ENCODE results near the gene RNF157.
A peak's percentile ranks its signal among the peaks of the same experiment; 100 is the strongest.

RNF157 gene

GRCh38 chr17:76278268-76278908 is 38.1 kb upstream of the RNF157 start:
- no peak overlapping the region for H3K18ac ChIP-seq (ENCODE audit: low read length)

GRCh38 chr17:76277300-76278267 is 37.3 kb upstream of the RNF157 start:
- Histone ChIP-seq H3K4me1 (ENCODE audit: control insufficient read depth, low read depth, low read length) (no peaks in the 10 kb centered on the region), H4K8ac (ENCODE audit: low read depth, low read length) (no peak overlapping the region), H3K79me2 (ENCODE audit: control insufficient read depth, insufficient read depth, low read length) (no peaks in the 10 kb centered on the region), H3K27ac (ENCODE audit: low read depth, low read length) (no peak overlapping the region), H3K4ac (ENCODE audit: low read depth, low read length) (no peak overlapping the region), H3K18ac (ENCODE audit: low read length) (no peak overlapping the region), H2BK15ac (replicated peaks; ENCODE audit: low read depth) (no peak overlapping the region), H3K56ac (ENCODE audit: low read length) (peak overlapping the region; percentile 30), H3K4me2 (ENCODE audit: low read length) (no peak overlapping the region), H3K23ac (ENCODE audit: low read length) (no peak overlapping the region), H2AK5ac (ENCODE audit: low read length) (no peak overlapping the region), H3K79me1 (ENCODE audit: low read length) (no peaks in the 10 kb centered on the region), H3K27me3 (ENCODE audit: insufficient read depth, low read length, poor library complexity) (no peaks in the 10 kb centered on the region), H3K9ac (ENCODE audit: low read length) (no peak overlapping the region), H2BK5ac (ENCODE audit: low read length) (no peak overlapping the region), H3K4me3 (ENCODE audit: low read length) (no peak overlapping the region), H3K36me3 (ENCODE audit: control insufficient read depth, insufficient read depth, low read length) (no peaks in the 10 kb centered on the region), H4K5ac (ENCODE audit: low read length) (no peak overlapping the region), H2BK120ac (ENCODE audit: low read depth, low read length) (no peak overlapping the region)
- 100% methylated on average over 5 of the region's 31 CpGs for WGBS (ENCODE audit: extremely low coverage, insufficient coverage, low lambda C conversion rate)
- no peak for DNase-seq

More at GRCh38 chr17:76278268-76278908, 38.1 kb upstream of the RNF157 start:
- Histone ChIP-seq H2AK5ac (ENCODE audit: low read length) (no peak overlapping the region), H3K27ac (ENCODE audit: low read depth, low read length) (no peak overlapping the region), H3K4me3 (ENCODE audit: low read length) (no peak overlapping the region), H2BK5ac (ENCODE audit: low read length) (no peak overlapping the region), H3K4me1 (ENCODE audit: control insufficient read depth, low read depth, low read length) (no peaks in the 10 kb centered on the region), H2BK15ac (replicated peaks; ENCODE audit: low read depth) (no peak overlapping the region), H2BK120ac (ENCODE audit: low read depth, low read length) (no peak overlapping the region), H3K9ac (ENCODE audit: low read length) (no peak overlapping the region), H3K56ac (ENCODE audit: low read length) (no peak overlapping the region), H3K79me1 (ENCODE audit: low read length) (no peaks in the 10 kb centered on the region), H3K79me2 (ENCODE audit: control insufficient read depth, insufficient read depth, low read length) (no peaks in the 10 kb centered on the region), H3K27me3 (ENCODE audit: insufficient read depth, low read length, poor library complexity) (no peaks in the 10 kb centered on the region), H3K36me3 (ENCODE audit: control insufficient read depth, insufficient read depth, low read length) (no peaks in the 10 kb centered on the region), H3K4me2 (ENCODE audit: low read length) (no peak overlapping the region), H3K4ac (ENCODE audit: low read depth, low read length) (no peak overlapping the region), H4K8ac (ENCODE audit: low read depth, low read length) (no peak overlapping the region), H3K23ac (ENCODE audit: low read length) (no peak overlapping the region), H4K5ac (ENCODE audit: low read length) (no peak overlapping the region)
- no CpG with 5 or more reads among the region's 19 CpGs for WGBS (ENCODE audit: extremely low coverage, insufficient coverage, low lambda C conversion rate)
- DNase-seq, result no peak

- Histone ChIP-seq H2AK5ac (ENCODE audit: low read length) (no peak overlapping the region), H3K23ac (ENCODE audit: low read length) (no peak overlapping the region)
Measured at GRCh38 chr17:76276461-76277299, 36.4 kb upstream of the RNF157 start.

DNA sequence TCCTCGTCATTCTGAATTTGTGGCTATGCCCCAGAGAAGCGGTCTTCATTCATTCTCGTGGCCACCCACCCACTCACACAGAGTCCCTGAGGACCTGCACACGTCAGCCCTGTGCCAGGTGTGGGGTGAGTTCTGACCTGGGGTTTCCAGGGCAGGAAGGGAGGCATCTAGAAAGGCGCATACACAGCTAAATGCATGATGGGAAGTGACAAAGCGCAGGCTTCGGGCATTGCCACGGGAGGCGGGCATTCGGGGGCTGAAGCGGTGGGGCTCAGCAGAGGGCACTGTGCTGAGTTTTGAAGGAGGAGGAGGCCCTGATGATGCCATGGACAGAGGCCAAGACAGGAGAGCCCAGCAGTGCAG is 35.8 kb upstream of the RNF157 start:
- Histone ChIP-seq H2BK5ac (ENCODE audit: low read length) (no peak overlapping the region), H2BK15ac (replicated peaks; ENCODE audit: low read depth) (no peak overlapping the region)
- WGBS (ENCODE audit: extremely low coverage, insufficient coverage, low lambda C conversion rate), result no CpG with 5 or more reads among the region's 11 CpGs

More at GRCh38 chr17:76276461-76277299, 36.4 kb upstream of the RNF157 start:
- Histone ChIP-seq H3K36me3 (ENCODE audit: control insufficient read depth, insufficient read depth, low read length) (no peaks in the 10 kb centered on the region), H3K4me1 (ENCODE audit: control insufficient read depth, low read depth, low read length) (no peaks in the 10 kb centered on the region), H3K4ac (ENCODE audit: low read depth, low read length) (no peak overlapping the region), H3K9ac (ENCODE audit: low read length) (no peak overlapping the region), H4K5ac (ENCODE audit: low read length) (no peak overlapping the region), H3K4me3 (ENCODE audit: low read length) (no peak overlapping the region), H3K79me1 (ENCODE audit: low read length) (no peaks in the 10 kb centered on the region), H3K18ac (ENCODE audit: low read length) (no peak overlapping the region), H3K27ac (ENCODE audit: low read depth, low read length) (no peak overlapping the region), H3K27me3 (ENCODE audit: insufficient read depth, low read length, poor library complexity) (no peaks in the 10 kb centered on the region), H2BK5ac (ENCODE audit: low read length) (no peak overlapping the region), H3K4me2 (ENCODE audit: low read length) (no peak overlapping the region), H2BK120ac (ENCODE audit: low read depth, low read length) (no peak overlapping the region), H4K8ac (ENCODE audit: low read depth, low read length) (no peak overlapping the region), H3K56ac (ENCODE audit: low read length) (peak overlapping the region; percentile 30), H3K79me2 (ENCODE audit: control insufficient read depth, insufficient read depth, low read length) (no peaks in the 10 kb centered on the region), H2BK15ac (replicated peaks; ENCODE audit: low read depth) (no peak overlapping the region)
- WGBS (ENCODE audit: extremely low coverage, insufficient coverage, low lambda C conversion rate), result no CpG with 5 or more reads among the region's 19 CpGs
- peak; percentile 79 for DNase-seq

DNA sequence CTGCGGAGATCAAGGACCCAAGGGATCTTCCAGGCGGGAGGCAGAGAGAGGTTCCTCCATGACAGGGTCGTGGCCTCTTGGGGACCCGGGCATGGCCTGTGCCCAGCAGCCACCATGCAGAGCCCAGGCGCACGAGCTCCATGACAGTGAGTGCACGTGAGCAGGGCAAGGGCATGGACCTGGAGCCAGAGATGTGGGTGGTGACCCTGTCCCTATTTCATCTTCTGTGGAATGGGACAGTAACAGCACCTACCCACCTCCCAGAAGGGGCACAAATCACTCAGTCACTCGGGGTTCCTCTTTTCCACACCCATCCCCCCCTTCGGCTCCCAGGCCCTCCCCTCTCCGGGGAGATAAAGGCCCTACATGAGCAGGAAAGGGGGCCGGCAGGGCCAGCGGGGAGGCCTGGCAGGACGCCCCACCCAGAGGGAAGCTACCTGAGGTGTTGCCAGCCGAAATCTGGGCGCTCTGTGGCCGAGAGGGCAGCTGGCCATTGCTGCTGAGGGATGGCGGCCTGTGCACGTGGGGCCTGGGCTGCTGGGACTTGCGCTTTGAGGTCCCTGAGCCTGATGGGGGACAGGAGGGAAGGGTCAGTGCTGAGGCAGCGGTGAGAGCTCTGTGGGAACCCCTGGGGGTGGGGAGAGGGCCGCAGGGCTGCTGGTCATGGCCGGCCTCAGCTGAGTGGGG is 35.2 kb upstream of the RNF157 start:
- Histone ChIP-seq H4K5ac (ENCODE audit: low read length) (no peak overlapping the region), H3K4ac (ENCODE audit: low read depth, low read length) (no peak overlapping the region), H3K4me2 (ENCODE audit: low read length) (no peak overlapping the region), H4K8ac (ENCODE audit: low read depth, low read length) (no peak overlapping the region), H3K56ac (ENCODE audit: low read length) (no peak overlapping the region), H3K18ac (ENCODE audit: low read length) (no peak overlapping the region), H3K79me1 (ENCODE audit: low read length) (peaks cover 2% of the 10 kb centered on the region), H3K27ac (ENCODE audit: low read depth, low read length) (no peak overlapping the region), H2BK5ac (ENCODE audit: low read length) (no peak overlapping the region), H2BK120ac (ENCODE audit: low read depth, low read length) (no peak overlapping the region), H3K27me3 (ENCODE audit: insufficient read depth, low read length, poor library complexity) (no peaks in the 10 kb centered on the region), H3K4me3 (ENCODE audit: low read length) (no peak overlapping the region), H2BK15ac (replicated peaks; ENCODE audit: low read depth) (no peak overlapping the region), H3K79me2 (ENCODE audit: control insufficient read depth, insufficient read depth, low read length) (no peaks in the 10 kb centered on the region), H3K36me3 (ENCODE audit: control insufficient read depth, insufficient read depth, low read length) (no peaks in the 10 kb centered on the region), H2AK5ac (ENCODE audit: low read length) (no peak overlapping the region), H3K23ac (ENCODE audit: low read length) (no peak overlapping the region), H3K9ac (ENCODE audit: low read length) (no peak overlapping the region), H3K4me1 (ENCODE audit: control insufficient read depth, low read depth, low read length) (no peaks in the 10 kb centered on the region)
- no CpG with 5 or more reads among the region's 22 CpGs for WGBS (ENCODE audit: extremely low coverage, insufficient coverage, low lambda C conversion rate)
- DNase-seq, result no peak

More for the DNA sequence above, 35.8 kb upstream of the RNF157 start:
- Histone ChIP-seq H3K36me3 (ENCODE audit: control insufficient read depth, insufficient read depth, low read length) (no peaks in the 10 kb centered on the region), H3K79me2 (ENCODE audit: control insufficient read depth, insufficient read depth, low read length) (no peaks in the 10 kb centered on the region), H2BK120ac (ENCODE audit: low read depth, low read length) (no peak overlapping the region), H3K56ac (ENCODE audit: low read length) (no peak overlapping the region), H4K8ac (ENCODE audit: low read depth, low read length) (no peak overlapping the region), H3K18ac (ENCODE audit: low read length) (no peak overlapping the region), H3K79me1 (ENCODE audit: low read length) (no peaks in the 10 kb centered on the region), H3K4me2 (ENCODE audit: low read length) (no peak overlapping the region), H3K9ac (ENCODE audit: low read length) (no peak overlapping the region), H3K4me1 (ENCODE audit: control insufficient read depth, low read depth, low read length) (no peaks in the 10 kb centered on the region), H3K23ac (ENCODE audit: low read length) (no peak overlapping the region), H3K27ac (ENCODE audit: low read depth, low read length) (no peak overlapping the region), H3K27me3 (ENCODE audit: insufficient read depth, low read length, poor library complexity) (no peaks in the 10 kb centered on the region), H3K4ac (ENCODE audit: low read depth, low read length) (no peak overlapping the region), H2AK5ac (ENCODE audit: low read length) (no peak overlapping the region), H4K5ac (ENCODE audit: low read length) (no peak overlapping the region), H3K4me3 (ENCODE audit: low read length) (no peak overlapping the region)
- no peak for DNase-seq
